Activated B cell treated with CpG ODN at 0.5 μM for 24 hours (primary cell): ENCODE results near the gene RAD23B. TPM values are rescaled to one million over a fixed set of nuclear protein-coding genes. Genes with fewer than 3 reads are reported as not detected.

ENCODE experiments used
- ATAC-seq: fragments of 200-7000 bp; cut with Tn5 transposase; one replicate; pipeline ENCODE4 v1.10.0; 2021; ENCODE audit warnings: low read depth, mild to moderate bottlenecking, moderate library complexity
- CTCF ChIA-PET: fragments of 350-600 bp; sonication (Branson Sonifier 250); formaldehyde crosslinking; loops from one replicate; lab custom pipeline; 2021; ENCODE audit warnings: antibody characterized with exemption; lab: Charles Lee
- POLR2A ChIA-PET: fragments of 350-600 bp; sonication (Branson Sonifier 250); formaldehyde crosslinking; loops from one replicate; lab custom pipeline; 2021; ENCODE audit warnings: antibody characterized with exemption; lab: Charles Lee
- DNase-seq: peaks from one replicate; pipeline ENCODE4 v3.0.0; 2022
- H3K27ac Mint-ChIP-seq: one replicate; pipeline ENCODE4 v1.8.0; 2020; ENCODE audit warnings: mixed read lengths
- H3K27me3 Mint-ChIP-seq: one replicate; pipeline ENCODE4 v1.8.0; 2021; ENCODE audit warnings: mixed read lengths
- H3K36me3 Mint-ChIP-seq: one replicate; pipeline ENCODE4 v1.8.0; 2021; ENCODE audit warnings: low read depth, mixed read lengths
- H3K4me1 Mint-ChIP-seq: one replicate; pipeline ENCODE4 v1.8.0; 2021; ENCODE audit warnings: mixed read lengths
- H3K4me3 Mint-ChIP-seq: one replicate; pipeline ENCODE4 v1.8.0; 2020; ENCODE audit warnings: mild to moderate bottlenecking, mixed read lengths
- H3K9me3 Mint-ChIP-seq: one replicate; pipeline ENCODE4 v1.8.0; 2020; ENCODE audit warnings: mixed read lengths
- CTCF ChIP-seq: fragments of 200-600 bp; IDR thresholded peaks from one replicate; pipeline ENCODE4 v1.8.0; 2022; ENCODE audit warnings: antibody characterized with exemption, mild to moderate bottlenecking
- intact Hi-C: fragments of 100-400 bp; cut with micrococcal nuclease; formaldehyde crosslinking; loops from one replicate; pipeline ENCODE4 v1.15.1; 2024
- total RNA-seq: library from RNA; stranded (reverse); gene quantifications from 2 replicates; pipeline ENCODE4 v1.2.3, GENCODE V29; 2022

The RAD23B gene
- total RNA-seq, 1 donor from 2014 or later, result 75.3 TPM

DNA sequence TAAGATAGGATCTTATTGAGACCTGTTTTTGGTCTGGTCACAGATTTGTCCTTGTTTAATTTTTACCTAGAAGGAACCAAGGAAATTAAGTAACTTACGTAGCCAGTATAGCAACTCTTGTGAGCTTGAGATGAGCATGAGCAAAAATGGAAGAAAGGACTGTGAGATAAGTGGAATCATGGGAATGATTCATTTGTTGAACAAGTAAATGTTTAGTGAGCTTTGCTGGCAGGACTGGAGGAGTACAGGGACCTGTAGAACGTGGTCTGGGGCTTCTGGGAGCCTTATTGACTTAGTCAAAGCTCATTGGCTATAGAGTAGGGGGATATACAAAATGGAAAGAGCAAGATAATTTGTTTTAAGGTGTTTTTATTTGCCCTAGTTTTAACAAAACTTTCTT, 3.0 kb downstream of the RAD23B start:
- DNase-seq (no peak), ATAC-seq (no peak)
- Mint-ChIP-seq H3K9me3 (no peaks in the 10 kb centered on the region), H3K27me3 (no peaks in the 10 kb centered on the region), H3K4me3 (peak overlapping the region; percentile 37), H3K4me1 (peaks cover 84% of the 10 kb centered on the region), H3K27ac (peak overlapping the region; percentile 6), H3K36me3 (peaks cover 10% of the 10 kb centered on the region)
- ChIA-PET CTCF (interaction anchor here (1.1 kb wide), 1 partner anchor 55 kb away, joined by 3 read pairs; no protein-coding TSS in a partner anchor), POLR2A (interaction anchor here (0.7 to 1.5 kb wide), 2 partner anchors 26 to 30 kb away, joined by 4 read pairs; no protein-coding TSS in a partner anchor)
- TF ChIP-seq CTCF, result no peak
- intact Hi-C loops, result loop anchor here (10.0 kb wide), 2 partner anchors 1729 to 1829 kb away; partner anchors contain the start of genes CTNNAL1 and TMEM245

GRCh38 chr9:107288701-107289100, 5.6 kb downstream of the RAD23B start:
- H3K27me3 Mint-ChIP-seq, result no peaks in the 10 kb centered on the region
- DNase-seq (no peak), ATAC-seq (no peak)
- CTCF ChIA-PET, result no interaction called here
- peaks cover 82% of the 10 kb centered on the region for H3K4me1 Mint-ChIP-seq
- POLR2A ChIA-PET, result interaction anchor here (0.6 to 1.1 kb wide), 2 partner anchors 28 to 134 kb away, joined by 4 to 7 read pairs; no protein-coding TSS in a partner anchor
- intact Hi-C loops, result loop anchor here (10.0 kb wide), 2 partner anchors 1726 to 1826 kb away; partner anchors contain the start of genes CTNNAL1 and TMEM245
- H3K36me3 Mint-ChIP-seq, result peaks cover 9% of the 10 kb centered on the region
- TF ChIP-seq CTCF, result no peak
- H3K27ac Mint-ChIP-seq, result no peak overlapping the region
- no peaks in the 10 kb centered on the region for H3K9me3 Mint-ChIP-seq
- no peak overlapping the region for H3K4me3 Mint-ChIP-seq

GRCh38 chr9:107290619-107291018, 7.5 kb downstream of the RAD23B start:
- H3K36me3 Mint-ChIP-seq, result peaks cover 4% of the 10 kb centered on the region
- intact Hi-C loops, result no loop called here
- no peak for ATAC-seq
- H3K4me3 Mint-ChIP-seq, result no peak overlapping the region
- no peak for TF ChIP-seq CTCF
- no peak overlapping the region for H3K27ac Mint-ChIP-seq
- ChIA-PET CTCF (no interaction called here), POLR2A (no interaction called here)
- no peaks in the 10 kb centered on the region for H3K9me3 Mint-ChIP-seq
- no peak for DNase-seq
- no peaks in the 10 kb centered on the region for H3K27me3 Mint-ChIP-seq
- peaks cover 83% of the 10 kb centered on the region for H3K4me1 Mint-ChIP-seq

DNA sequence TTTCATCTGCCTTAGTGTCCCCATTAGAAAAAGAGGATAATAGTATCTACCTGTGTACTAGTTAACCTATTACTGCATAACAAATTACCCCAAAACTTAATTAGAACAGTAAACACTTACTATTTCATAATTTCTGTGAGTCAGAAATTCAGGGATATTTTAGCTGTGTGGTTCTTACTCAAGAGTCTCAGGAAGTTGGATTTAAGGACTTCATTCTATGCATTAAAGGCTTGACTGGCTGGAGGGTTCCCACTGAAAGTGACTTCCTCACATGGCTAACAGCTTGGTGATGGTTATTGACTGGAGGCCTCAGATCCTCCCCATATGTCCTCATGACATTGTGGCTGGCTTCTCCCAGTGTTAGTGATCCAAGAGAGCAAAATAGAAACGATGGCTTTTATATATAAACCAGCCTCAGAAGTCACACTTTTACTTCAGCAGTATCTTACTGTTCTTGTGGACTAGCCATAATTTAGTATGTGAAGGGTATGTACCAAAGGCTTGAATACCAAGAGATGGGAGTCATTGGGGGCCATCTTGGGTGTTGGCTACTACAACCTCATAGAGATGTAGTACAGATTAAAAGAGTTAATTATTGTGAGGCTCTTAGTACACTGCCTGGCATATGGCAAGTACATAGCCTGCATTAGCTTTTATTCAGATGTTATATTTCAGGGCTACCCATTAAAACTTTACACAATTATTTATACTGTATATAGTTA, 9.9 kb downstream of the RAD23B start:
- Mint-ChIP-seq H3K4me3 (no peak overlapping the region), H3K9me3 (no peaks in the 10 kb centered on the region), H3K27me3 (no peaks in the 10 kb centered on the region), H3K36me3 (peaks cover 4% of the 10 kb centered on the region), H3K4me1 (peaks cover 77% of the 10 kb centered on the region), H3K27ac (no peak overlapping the region)
- ATAC-seq (no peak), DNase-seq (no peak)
- ChIA-PET POLR2A (interaction anchor here (0.7 to 1.2 kb wide), 2 partner anchors 23 to 33 kb away, joined by 3 read pairs; no protein-coding TSS in a partner anchor), CTCF (interaction anchor here (1.3 kb wide), 1 partner anchor 49 kb away, joined by 5 read pairs; no protein-coding TSS in a partner anchor)
- intact Hi-C loops, result no loop called here
- no peak for TF ChIP-seq CTCF

DNA sequence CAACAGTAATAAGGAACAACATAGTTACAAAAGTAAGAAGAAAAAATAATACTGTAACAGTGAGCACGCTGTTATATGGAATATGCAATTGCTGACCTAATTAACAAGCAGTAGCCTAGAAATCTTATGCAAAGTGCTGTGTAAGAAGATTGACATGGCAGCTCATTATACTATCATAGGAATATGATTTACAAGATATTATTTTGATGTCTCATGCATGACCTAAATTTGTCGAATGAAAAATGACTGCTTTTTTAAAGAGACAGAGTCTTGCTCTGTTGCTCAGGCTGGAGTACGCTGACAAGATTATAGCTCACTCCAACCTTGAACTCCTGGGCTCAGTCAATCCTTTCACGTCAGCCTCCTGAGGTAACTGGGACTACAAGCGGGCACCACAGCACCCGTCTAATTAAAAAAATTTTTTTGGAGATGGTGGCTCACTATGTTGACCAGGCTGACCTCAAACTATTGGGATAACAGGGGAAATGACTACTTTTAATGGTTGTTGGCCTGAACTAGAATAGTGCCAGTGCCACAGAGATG, 10.5 kb downstream of the RAD23B start:
- ChIA-PET CTCF (interaction anchor here (1.2 to 1.3 kb wide), 2 partner anchors 48 to 54 kb away, joined by 5 read pairs; no protein-coding TSS in a partner anchor), POLR2A (interaction anchor here (1.2 kb wide), 1 partner anchor 33 kb away, joined by 3 read pairs; no protein-coding TSS in a partner anchor)
- Mint-ChIP-seq H3K27ac (no peak overlapping the region), H3K4me3 (no peak overlapping the region), H3K4me1 (peaks cover 73% of the 10 kb centered on the region), H3K9me3 (no peaks in the 10 kb centered on the region), H3K27me3 (no peaks in the 10 kb centered on the region), H3K36me3 (peaks cover 4% of the 10 kb centered on the region)
- no peak for DNase-seq
- ATAC-seq, result no peak
- intact Hi-C loops, result loop anchor here (2.0 kb wide), 1 partner anchor 23 kb away; no protein-coding TSS in a partner anchor
- no peak for TF ChIP-seq CTCF
